Adrenal gland (tissue), 5 donors: ENCODE measurements around the gene ZBTB7C.

Experiments
- POLR2A ChIP-seq, 2 donors: fragments of 450-650 bp; IDR thresholded peaks; one replicate each; pipeline ENCODE4 v1.6.1; 2017; ENCODE audit warnings: antibody characterized with exemption in 2 of 2, mild to moderate bottlenecking in 2 of 2, moderate library complexity in 1 of 2
- TF ChIP-seq, protein P1 (sequence below), 6 experiments: fragments of 450-650 bp in 4 of 6; fragments of 200-600 bp in 2 of 6; sonication (generic) in 1 of 6; IDR thresholded peaks; 1 replicate in 5 of 6; 2 replicates in 1 of 6; pipeline versions ENCODE4 v1.5.1 to v1.8.0; 2016 to 2021; ENCODE audit warnings: antibody characterized with exemption in 6 of 6, mild to moderate bottlenecking in 2 of 6, moderate library complexity in 1 of 6
- donor health status: DM: no; HTN: no; CAD: no.

DNA sequence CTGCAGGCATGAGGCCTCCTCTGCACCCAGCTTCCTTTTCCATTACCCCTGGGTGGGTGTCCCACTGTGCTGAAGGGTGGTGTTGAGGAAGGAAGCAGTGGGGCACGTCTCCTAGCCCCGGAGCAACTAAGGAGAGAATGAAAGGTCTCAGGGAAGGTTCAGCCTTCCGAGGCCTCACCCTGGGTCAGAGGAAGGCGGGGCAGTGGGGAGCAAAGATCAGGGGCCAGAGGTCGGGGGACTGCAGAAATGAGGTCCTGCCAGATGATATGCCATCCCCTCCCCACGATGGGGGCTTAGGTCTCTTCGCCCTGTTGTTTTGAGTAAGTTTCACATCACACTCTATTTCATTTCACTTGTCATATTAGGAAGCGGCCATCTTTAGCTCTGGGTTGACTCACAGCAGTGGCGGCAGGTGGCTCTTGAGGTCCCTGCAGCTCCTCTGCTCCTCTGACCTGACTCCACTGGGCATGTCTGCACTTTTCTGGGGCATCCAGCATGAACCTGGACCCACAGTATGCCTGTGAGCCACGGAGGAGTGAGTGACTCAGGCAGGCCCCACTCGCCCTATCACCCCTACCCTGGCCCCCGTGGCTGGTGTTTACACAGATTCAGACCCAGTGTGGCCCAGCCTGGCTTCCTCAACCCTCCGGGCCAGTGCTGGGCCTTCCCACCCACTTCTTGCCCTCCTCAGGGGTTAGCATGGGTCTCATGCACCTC lies 325.0 kb downstream of the ZBTB7C start:
- no peak for TF ChIP-seq POLR2A (IDR thresholded peaks at IDR 0.05)
- TF ChIP-seq, protein P1, sequence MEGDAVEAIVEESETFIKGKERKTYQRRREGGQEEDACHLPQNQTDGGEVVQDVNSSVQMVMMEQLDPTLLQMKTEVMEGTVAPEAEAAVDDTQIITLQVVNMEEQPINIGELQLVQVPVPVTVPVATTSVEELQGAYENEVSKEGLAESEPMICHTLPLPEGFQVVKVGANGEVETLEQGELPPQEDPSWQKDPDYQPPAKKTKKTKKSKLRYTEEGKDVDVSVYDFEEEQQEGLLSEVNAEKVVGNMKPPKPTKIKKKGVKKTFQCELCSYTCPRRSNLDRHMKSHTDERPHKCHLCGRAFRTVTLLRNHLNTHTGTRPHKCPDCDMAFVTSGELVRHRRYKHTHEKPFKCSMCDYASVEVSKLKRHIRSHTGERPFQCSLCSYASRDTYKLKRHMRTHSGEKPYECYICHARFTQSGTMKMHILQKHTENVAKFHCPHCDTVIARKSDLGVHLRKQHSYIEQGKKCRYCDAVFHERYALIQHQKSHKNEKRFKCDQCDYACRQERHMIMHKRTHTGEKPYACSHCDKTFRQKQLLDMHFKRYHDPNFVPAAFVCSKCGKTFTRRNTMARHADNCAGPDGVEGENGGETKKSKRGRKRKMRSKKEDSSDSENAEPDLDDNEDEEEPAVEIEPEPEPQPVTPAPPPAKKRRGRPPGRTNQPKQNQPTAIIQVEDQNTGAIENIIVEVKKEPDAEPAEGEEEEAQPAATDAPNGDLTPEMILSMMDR (IDR thresholded peaks at IDR 0.05), result no peak
